NCI-H1930 (cell line): ENCODE results near the gene CHKB.

ENCODE experiments used
- DNase-seq, 2 experiments: peaks; one replicate each; lab custom pipeline; 2025; lab: John Stamatoyannopoulos, UW

CHKB gene

DNA sequence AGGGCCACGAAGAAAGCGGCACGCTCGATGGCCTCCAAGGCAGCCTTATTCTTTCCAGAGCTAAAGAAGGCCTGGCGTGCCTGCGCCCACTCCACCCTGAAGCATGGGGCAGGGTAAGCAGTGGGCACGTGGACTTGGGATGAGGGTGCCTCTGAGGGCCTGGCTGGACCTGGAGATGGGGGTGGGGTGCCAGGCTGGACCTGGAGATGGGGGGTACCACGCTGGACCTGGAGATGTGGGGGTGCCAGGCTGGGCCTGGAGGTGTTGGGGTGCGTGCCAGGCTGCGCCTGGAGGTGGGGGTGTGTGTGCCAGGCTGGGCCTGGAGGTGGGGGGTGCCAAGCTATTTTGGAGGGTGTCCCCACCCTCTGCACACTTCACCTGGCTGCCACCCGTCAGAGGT is 9.7 kb downstream of the CHKB start:
- DNase-seq, result no peak

- DNase-seq, result no peak
Measured at GRCh38 chr22:50571264-50572175, 11.1 kb downstream of the CHKB start.

DNA sequence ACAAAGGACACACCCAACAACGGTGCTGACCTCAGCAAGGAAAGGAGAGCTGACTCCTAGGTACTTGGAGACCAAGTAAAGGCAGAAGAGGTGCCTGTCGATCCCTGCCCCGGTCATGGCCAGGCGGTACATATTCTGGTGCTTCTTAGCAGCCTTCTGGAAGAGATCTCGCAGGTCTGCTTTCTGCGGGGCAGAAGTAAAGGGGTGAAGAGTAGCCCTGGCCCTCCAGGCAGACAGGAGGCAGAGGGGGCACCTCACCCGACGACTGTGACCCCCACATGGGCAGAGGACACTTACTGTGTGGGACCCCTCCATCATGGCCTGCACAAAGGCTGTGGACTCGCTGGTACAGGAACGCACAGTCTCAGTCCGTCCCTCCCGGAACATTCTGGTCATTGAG is 11.8 kb downstream of the CHKB start:
- DNase-seq, result no peak

GRCh38 chr22:50569896-50570535 is 12.6 kb downstream of the CHKB start:
- DNase-seq, result no peak

DNA sequence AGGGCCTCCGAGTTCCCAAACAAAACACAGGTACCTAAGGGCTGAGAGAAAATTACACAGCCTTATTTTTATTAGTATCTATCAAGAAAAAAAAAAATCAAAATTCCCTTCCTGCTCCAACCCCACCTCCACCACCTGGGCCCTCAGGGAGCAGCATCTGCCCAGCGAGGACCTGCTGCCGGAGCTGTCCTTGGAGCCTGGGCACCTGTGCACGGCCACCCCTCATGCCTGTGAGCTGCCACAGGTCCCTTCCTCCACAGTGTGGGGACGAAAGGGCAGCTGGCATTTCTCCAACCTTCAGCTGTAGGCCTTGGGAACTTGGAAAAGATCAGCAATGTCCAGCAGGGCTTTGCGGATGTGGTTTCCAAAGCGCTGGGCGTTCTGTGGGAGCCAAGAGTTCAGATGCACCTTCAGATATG is 13.6 kb downstream of the CHKB start:
- DNase-seq, result no peak

- DNase-seq, result no peak
Measured at GRCh38 chr22:50568626-50569025, 14.0 kb downstream of the CHKB start.

DNA sequence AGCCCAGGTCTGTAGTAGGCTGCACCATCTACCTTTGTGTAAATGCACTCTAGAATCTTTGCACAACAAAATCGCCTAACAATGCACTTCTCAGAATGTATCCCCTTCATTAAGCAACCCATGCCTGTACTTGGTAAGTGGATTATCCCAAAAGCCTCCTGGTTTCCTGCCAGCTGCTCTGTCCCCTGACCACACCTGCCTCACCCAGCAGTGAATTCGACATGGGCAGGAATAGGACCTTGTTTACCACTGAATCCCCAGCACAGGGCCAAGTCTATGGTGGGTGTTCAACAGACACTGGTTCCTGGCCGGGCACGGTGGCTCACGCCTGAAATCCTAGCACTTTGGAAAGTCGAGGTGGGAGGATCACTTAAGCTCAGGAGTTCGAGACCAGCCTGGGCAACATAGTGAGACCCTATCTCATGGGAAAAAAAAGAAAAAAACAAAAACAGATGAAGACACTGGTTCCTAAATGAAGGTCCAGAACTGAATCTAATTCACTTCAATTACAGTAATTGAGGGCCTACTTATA is 14.9 kb downstream of the CHKB start:
- no peak for DNase-seq

GRCh38 chr22:50564289-50564688 is 18.4 kb downstream of the CHKB start:
- DNase-seq, result no peak

DNA sequence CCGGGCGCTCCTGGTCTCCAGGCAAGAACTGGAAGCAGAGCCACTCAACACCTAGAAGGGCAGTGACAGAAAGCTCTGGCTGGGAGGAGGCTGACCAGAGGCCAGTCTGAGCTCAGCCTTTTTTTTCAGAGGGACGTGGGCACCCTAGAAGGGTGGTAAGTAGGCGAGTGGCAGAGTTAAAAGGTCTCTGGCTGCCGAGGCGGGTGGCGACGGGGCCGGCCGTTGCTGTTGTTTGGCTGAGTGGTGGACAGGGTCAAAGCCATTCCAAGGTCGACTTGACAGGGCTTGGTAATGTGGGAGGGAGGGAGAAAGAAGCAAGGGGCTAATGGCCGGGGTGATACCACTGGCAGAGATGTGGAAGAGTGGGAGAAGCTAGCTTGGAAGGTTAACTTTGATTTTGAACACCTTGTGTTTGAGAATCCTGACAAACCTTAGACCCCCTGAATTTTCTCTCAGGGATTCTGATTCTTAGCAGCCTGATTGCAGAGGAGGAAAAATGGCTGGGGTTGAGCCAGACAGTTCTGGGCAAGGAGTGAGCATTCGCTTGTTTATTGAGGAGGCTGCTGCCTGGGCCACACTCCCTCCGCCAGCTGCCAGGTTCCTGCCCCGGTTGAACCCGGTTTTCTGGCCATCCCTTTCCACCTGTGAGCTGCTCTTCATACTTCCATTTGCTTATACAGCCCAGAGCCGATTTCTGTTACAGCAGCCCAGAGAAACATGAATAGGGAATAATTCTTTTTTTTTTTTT is 19.1 kb downstream of the CHKB start:
- no peak for DNase-seq

GRCh38 chr22:50562523-50563412 is 19.9 kb downstream of the CHKB start, which contains the start of gene SYCE3:
TSS of gene SYCE3 (minus strand) at chr22:50562919. CDS start at chr22:50556405, 6,514 bp downstream.
- peak; percentile 95 to 97 for DNase-seq

DNA sequence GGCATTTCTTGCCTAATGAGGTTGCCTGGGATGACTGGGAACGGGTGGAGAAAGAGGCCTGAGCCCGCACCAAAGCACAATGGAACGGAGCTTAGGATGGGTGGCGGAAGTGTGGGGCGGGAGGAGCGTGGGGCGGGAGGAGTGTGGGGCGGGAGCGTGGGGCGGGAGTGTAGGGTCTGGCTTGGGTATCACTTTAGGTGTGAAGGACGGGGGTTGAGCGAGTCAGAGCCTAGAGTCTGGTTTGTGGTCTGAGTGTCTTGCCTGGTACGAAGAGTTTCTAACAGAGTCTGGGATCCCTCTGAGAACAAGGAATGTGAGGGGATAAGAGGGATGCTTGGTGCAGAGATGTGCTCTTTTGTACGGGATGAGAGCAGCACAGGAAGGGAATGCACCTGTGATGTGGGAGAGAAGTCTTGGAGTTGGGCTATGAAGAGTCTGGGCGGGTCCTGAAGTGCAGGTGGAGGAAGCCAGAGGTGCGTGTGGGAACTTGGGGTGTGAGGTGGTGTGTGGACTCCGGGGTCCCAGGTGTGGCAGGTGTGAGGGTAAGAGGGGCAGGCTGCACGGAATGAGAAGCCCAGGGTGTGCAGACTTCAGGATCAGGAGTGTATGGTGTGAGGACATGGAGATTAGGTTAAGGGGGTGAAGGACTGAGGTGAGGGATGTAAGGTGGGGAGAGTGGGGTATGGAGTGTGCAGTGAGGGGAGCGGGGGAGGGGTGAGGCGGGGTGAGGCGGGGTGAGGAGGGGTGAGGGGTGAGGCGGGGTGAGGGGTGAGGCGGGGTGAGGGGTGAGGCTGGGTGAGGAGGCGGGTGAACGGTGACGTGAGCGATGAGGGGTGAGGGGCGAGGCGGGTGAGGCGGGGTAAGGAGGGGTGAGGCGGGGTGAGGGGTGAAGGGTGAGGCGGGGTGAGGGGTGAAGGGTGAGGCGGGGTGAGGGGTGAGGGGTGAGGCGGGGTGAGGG is 21.0 kb downstream of the CHKB start:
- DNase-seq, result no peak

- DNase-seq, result no peak
Measured at GRCh38 chr22:50560034-50560433, 22.6 kb downstream of the CHKB start.

DNA sequence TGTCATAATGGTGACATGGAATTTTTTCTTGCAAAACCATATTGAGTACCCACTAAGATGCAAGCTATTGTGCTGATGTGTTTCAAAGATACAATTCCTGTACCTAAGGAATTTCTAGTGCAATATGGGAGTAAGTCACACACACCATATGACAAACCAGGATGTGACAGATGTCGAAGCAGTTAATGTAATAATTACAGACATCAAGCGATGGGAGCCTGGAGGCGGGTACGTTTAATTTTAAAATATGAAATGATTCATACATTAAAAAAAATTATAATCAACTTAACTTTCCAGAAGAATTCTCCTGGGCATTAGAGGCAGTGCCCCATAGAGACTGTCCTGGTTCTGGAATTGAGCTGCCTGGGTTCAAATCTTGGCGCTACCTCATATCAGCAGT is 25.9 kb downstream of the CHKB start:
- DNase-seq, result no peak

GRCh38 chr22:50553310-50553709 is 29.3 kb downstream of the CHKB start:
- no peak for DNase-seq

GRCh38 chr22:50551160-50551752 is 31.4 kb downstream of the CHKB start:
- no peak for DNase-seq

DNA sequence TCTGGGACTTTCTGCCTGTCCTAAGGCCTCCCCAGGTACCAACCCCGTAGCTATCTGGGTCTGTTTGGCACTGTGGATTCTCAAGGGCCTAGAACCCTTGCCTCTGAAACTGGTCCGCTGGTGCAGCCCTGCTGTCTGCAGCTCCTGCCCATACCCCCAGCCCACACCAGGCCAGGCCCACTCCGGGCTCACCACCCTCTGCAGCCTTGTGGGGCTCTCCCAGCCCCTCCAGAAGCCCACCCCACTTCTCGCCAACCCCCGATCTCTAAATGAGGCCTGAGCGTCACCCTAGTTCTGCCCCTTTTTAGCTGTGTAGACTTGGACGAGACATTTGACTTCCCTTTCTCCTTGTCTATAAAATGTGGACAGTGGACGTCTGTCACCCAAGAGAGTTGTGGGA is 32.3 kb downstream of the CHKB start:
- no peak for DNase-seq

DNA sequence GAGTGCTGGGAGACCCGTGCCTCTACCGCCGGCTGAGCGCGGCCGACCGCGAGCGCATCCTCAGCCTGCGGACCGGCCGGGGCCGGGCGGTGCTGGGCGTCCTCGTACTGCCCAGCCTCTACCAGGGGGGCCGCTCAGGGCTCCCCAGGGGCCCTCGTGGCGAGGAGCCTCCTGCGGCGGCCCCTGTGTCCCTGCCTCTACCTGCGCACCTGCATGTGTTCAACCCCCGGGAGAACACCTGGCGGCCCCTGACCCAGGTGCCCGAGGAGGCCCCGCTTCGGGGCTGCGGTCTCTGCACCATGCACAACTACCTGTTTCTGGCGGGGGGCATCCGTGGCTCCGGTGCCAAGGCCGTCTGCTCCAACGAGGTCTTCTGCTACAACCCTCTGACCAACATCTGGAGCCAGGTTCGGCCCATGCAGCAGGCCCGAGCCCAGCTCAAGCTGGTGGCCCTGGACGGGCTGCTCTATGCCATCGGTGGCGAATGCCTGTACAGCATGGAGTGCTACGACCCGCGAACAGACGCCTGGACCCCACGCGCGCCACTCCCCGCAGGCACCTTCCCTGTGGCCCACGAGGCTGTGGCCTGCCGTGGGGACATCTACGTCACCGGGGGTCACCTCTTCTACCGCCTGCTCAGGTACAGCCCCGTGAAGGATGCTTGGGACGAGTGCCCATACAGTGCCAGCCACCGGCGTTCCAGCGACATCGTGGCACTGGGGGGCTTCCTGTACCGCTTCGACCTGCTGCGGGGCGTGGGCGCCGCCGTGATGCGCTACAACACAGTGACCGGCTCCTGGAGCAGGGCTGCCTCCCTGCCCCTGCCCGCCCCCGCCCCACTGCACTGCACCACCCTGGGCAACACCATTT is 33.5 kb downstream of the CHKB start:
- no peak for DNase-seq

DNA sequence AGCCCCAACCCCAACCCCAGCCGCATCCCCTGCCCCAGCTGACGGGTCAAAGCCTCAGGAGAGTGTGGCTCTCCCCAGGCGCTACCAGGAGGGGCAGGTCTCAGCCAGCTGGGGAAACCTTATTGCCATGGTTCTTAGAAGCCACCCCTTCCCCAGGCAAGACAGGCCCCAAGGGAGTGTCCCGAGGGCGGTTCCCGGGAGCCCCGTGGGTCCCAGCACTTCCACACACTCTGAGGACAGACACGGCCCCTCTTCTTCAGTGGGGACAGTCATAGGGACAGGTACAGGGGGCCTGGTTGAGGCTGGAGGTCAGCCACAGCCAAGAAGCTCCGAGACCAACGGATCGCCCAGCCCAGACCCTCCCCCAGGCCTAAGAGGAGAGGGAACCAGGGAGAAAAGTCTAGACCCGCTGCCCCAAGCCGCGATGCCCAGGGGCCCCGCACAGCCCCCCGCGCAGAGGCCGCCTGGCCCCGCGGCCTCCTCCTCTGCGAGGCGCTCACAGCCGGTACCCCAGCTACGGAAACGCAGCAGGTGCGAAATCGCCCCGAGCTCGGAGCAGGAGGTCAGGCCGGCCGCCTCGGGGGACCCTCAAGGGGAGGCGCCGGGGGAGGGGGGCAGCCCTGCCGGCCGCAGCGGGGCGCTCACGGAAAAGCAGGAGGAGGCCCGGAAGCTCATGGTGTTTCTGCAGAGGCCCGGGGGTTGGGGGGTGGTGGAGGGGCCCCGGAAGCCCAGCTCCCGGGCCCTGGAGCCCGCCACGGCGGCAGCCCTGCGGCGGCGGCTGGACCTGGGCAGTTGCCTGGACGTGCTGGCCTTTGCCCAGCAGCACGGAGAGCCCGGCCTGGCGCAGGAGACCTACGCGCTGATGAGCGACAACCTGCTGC is 34.4 kb downstream of the CHKB start:
- DNase-seq, result no peak
